HepG2 (cell line): ENCODE measurements around the gene CAMK1D. TPM values are rescaled to one million over a fixed set of nuclear protein-coding genes. Genes with fewer than 3 reads are reported as not detected.

Experiments used
- ATAC-seq: fragments of 200-7000 bp; cut with Tn5 transposase; 3 replicates; pipeline ENCODE4 v1.9.1; 2020; ENCODE audit warnings: mild to moderate bottlenecking, moderate library complexity
- BruUV-seq: library from RNA; stranded (reverse); fragments of 400-500 nt; replicated peaks from 2 replicates; lab custom pipeline; 2021; lab: Mats Ljungman, UMichigan
- CTCF ChIA-PET: fragments of 300-600 bp; formaldehyde crosslinking; extraction: SDS; loops from one replicate; lab custom pipeline; 2021; ENCODE audit warnings: low total read pairs, inconsistent platforms, low intra/inter-chr PET ratio; lab: Yijun Ruan, JAX
- POLR2A ChIA-PET: fragments of 350-600 bp; sonication (Branson Sonifier 250); formaldehyde crosslinking; loops from one replicate; lab custom pipeline; 2020; ENCODE audit warnings: antibody characterized with exemption, inconsistent platforms; lab: Yijun Ruan, JAX
- DNase-seq: peaks from one replicate; pipeline ENCODE4 v3.0.0-alpha.2; 2015; ENCODE audit warnings: low spot score
- FAIRE-seq: peaks from 3 replicates; lab custom pipeline; 2011; peaks lifted over from hg19 to GRCh38; lab: Jason Lieb, UNC
- H2AFZ ChIP-seq: one replicate; pipeline ENCODE4 v1.6.1; 2011; ENCODE audit warnings: low read length, inconsistent platforms
- H3K27ac ChIP-seq: fragments of 300-600 bp; 3 replicates; pipeline ENCODE4 v1.8.0; 2011; ENCODE audit warnings: mixed run types, mild to moderate bottlenecking, mixed read lengths, low read length, inconsistent platforms; ENCODE audit not compliant: insufficient read depth; ENCODE audit errors: extremely low read length
- H3K27me3 ChIP-seq, 2 experiments: fragments of 200-600 bp in 1 of 2; 2 replicates in 1 of 2; 3 replicates in 1 of 2; pipeline versions ENCODE4 v1.6.0 to v1.8.0; 2011; ENCODE audit warnings: low read length in 2 of 2, mild to moderate bottlenecking in 2 of 2, moderate library complexity in 2 of 2, inconsistent platforms in 1 of 2; ENCODE audit not compliant: insufficient read depth in 2 of 2, control insufficient read depth in 1 of 2
- H3K36me3 ChIP-seq, 2 experiments: fragments of 200-600 bp in 1 of 2; replicated peaks in 1 of 2; 2 replicates in 1 of 2; 3 replicates in 1 of 2; pipeline versions ENCODE4 v1.5.1 to v1.8.0; 2011; ENCODE audit warnings: low read length in 2 of 2, inconsistent platforms in 1 of 2; ENCODE audit not compliant: insufficient read depth in 2 of 2, control insufficient read depth in 1 of 2
- H3K4me1 ChIP-seq: 2 replicates; pipeline ENCODE4 v1.5.1; 2012; ENCODE audit warnings: low read length, inconsistent platforms; ENCODE audit not compliant: insufficient read depth
- H3K4me2 ChIP-seq: 2 replicates; pipeline ENCODE4 v1.6.0; 2011; ENCODE audit warnings: low read depth, low read length, inconsistent platforms
- H3K4me3 ChIP-seq, 3 experiments: fragments of 200-600 bp in 1 of 3; sonication (generic), shearing (Covaris generic) in 1 of 3; replicated peaks in 1 of 3; 2 replicates each; pipeline ENCODE4 v1.5.1; 2011 to 2016; ENCODE audit warnings: low read length in 3 of 3, inconsistent platforms in 2 of 3, low read depth in 2 of 3, mild to moderate bottlenecking in 2 of 3, control low read depth in 1 of 3, mixed read lengths in 1 of 3; ENCODE audit not compliant: insufficient read depth in 1 of 3
- H3K79me2 ChIP-seq: one replicate; pipeline ENCODE4 v1.6.1; 2011; ENCODE audit warnings: low read length, inconsistent platforms; ENCODE audit not compliant: insufficient read depth
- H3K9ac ChIP-seq: 2 replicates; pipeline ENCODE4 v1.6.0; 2011; ENCODE audit warnings: mild to moderate bottlenecking, low read depth, low read length, inconsistent platforms; ENCODE audit not compliant: insufficient read depth
- H3K9me3 ChIP-seq: 2 replicates; pipeline ENCODE4 v1.5.1; 2012; ENCODE audit warnings: mild to moderate bottlenecking, low read length
- H4K20me1 ChIP-seq: 2 replicates; pipeline ENCODE4 v1.6.0; 2011; ENCODE audit warnings: inconsistent platforms, mild to moderate bottlenecking, low read length, moderate library complexity; ENCODE audit not compliant: insufficient read depth
- FOSL1 ChIP-seq: sonication (generic); formaldehyde crosslinking; IDR thresholded peaks from 2 replicates; pipeline ENCODE4 v1.9.0; 2021; ENCODE audit warnings: missing genetic modification reagents, borderline replicate concordance
- GABPB1 ChIP-seq: IDR thresholded peaks from 2 replicates; pipeline ENCODE4 v1.6.1; 2016; ENCODE audit warnings: mild to moderate bottlenecking, missing genetic modification reagents, moderate library complexity, missing compliant biosample characterization
- MLX ChIP-seq: IDR thresholded peaks from 2 replicates; pipeline ENCODE4 v1.6.1; 2016
- ZFP36L2 ChIP-seq: sonication (generic); formaldehyde crosslinking; IDR thresholded peaks from 2 replicates; pipeline ENCODE4 v1.4.0; 2020; ENCODE audit warnings: missing genetic modification reagents
- WGBS: methylation state at CpG from one replicate; pipeline ENCODE4 v1.1.6; 2017; ENCODE audit warnings: low lambda C conversion rate; 5-methylcytosine and 5-hydroxymethylcytosine counted together
- in situ Hi-C: cut with HindIII; loops from 2 replicates; pipeline ENCODE4 v1.10.0; 2017; ENCODE audit warnings: low pct_unique_long_range_greater_than_20kb; ENCODE audit not compliant: extremely low pct_ligation_motif_present
- intact Hi-C: fragments of 100-400 bp; cut with micrococcal nuclease; formaldehyde crosslinking; loops from one replicate; pipeline ENCODE4 v1.10.0; 2022; ENCODE audit not compliant: unreplicated experiment
- polyA plus RNA-seq, 8 experiments: library from polyadenylated mRNA; depleted of rRNA in 3 of 8; stranded (reverse) in 7 of 8; unstranded in 1 of 8; fragments of >200 nt; fragmentation: Illumina TruSeq in 4 of 8; extraction: Trizol in 4 of 8; gene quantifications; 2 replicates each; pipeline versions ENCODE4 v1.2.1 to v1.2.3, GENCODE V29; 2011 to 2016; ENCODE audit warnings: low read depth in 4 of 8, missing spikeins in 1 of 8, mixed read lengths in 1 of 8; ENCODE audit not compliant: insufficient read depth in 1 of 8
- total RNA-seq, 5 experiments: library from RNA; depleted of rRNA; stranded (reverse); fragments of >200 nt; fragmentation: Illumina TruSeq; extraction: Trizol; gene quantifications; 2 replicates each; pipeline ENCODE4 v1.2.3, GENCODE V29; 2016; ENCODE audit warnings: low read depth in 1 of 5
- TF ChIP-seq, protein P1 (sequence below): sonication (generic); formaldehyde crosslinking; IDR thresholded peaks from 2 replicates; pipeline ENCODE4 v1.5.0; 2020; ENCODE audit warnings: mild to moderate bottlenecking, missing genetic modification reagents, borderline replicate concordance
- TF ChIP-seq, protein P2 (sequence below): sonication (generic); formaldehyde crosslinking; IDR thresholded peaks from 2 replicates; pipeline ENCODE4 v1.5.1; 2020; ENCODE audit warnings: missing genetic modification reagents, mild to moderate bottlenecking, borderline replicate concordance

The CAMK1D gene
- total and polyA plus RNA-seq, 2 of the 13 experiments (the other 11 are each of a cell fraction or from before 2014, with no cell fraction given), result under 0.01 TPM; not detected in 1

- no peaks in the 10 kb centered on the region for H3K79me2 ChIP-seq
- no peak overlapping the region for H3K4me2 ChIP-seq
- H3K27ac ChIP-seq, result no peak overlapping the region
- in situ Hi-C loops (loop anchor here (10.0 kb wide), 1 partner anchor 385 kb away; no protein-coding TSS in a partner anchor), intact Hi-C loops (no loop called here)
- POLR2A ChIA-PET, result no interaction called here
- DNase-seq (no peak), ATAC-seq (no peak), FAIRE-seq (no peak)
- H3K36me3 ChIP-seq, result no peaks in the 10 kb centered on the region
- WGBS, result 18% methylated on average over 7 of the region's 8 CpGs
- H3K27me3 ChIP-seq, result peaks cover 0 to 8% of the 10 kb centered on the region in 2 experiments; a peak in 2 of 5 replicates
- BruUV-seq, result no TSS peak
- no peaks in the 10 kb centered on the region for H4K20me1 ChIP-seq
- no peak overlapping the region for H2AFZ ChIP-seq
- TF ChIP-seq GABPB1 (CRISPR knock-in tag) (no peak), MLX (CRISPR knock-in tag) (no peak), ZFP36L2 (CRISPR knock-in tag) (no peak), FOSL1 (CRISPR knock-in tag) (no peak)
- TF ChIP-seq, protein P1, sequence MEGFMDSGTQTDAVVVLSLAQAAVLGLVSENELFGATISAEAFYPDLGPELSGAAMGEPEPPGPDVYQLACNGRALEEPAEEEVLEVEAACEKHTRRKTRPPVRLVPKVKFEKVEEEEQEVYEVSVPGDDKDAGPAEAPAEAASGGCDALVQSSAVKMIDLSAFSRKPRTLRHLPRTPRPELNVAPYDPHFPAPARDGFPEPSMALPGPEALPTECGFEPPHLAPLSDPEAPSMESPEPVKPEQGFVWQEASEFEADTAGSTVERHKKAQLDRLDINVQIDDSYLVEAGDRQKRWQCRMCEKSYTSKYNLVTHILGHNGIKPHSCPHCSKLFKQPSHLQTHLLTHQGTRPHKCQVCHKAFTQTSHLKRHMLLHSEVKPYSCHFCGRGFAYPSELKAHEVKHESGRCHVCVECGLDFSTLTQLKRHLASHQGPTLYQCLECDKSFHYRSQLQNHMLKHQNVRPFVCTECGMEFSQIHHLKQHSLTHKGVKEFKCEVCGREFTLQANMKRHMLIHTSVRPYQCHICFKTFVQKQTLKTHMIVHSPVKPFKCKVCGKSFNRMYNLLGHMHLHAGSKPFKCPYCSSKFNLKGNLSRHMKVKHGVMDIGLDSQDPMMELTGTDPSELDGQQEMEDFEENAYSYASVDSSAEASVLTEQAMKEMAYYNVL, result no peak
- TF ChIP-seq, protein P2, sequence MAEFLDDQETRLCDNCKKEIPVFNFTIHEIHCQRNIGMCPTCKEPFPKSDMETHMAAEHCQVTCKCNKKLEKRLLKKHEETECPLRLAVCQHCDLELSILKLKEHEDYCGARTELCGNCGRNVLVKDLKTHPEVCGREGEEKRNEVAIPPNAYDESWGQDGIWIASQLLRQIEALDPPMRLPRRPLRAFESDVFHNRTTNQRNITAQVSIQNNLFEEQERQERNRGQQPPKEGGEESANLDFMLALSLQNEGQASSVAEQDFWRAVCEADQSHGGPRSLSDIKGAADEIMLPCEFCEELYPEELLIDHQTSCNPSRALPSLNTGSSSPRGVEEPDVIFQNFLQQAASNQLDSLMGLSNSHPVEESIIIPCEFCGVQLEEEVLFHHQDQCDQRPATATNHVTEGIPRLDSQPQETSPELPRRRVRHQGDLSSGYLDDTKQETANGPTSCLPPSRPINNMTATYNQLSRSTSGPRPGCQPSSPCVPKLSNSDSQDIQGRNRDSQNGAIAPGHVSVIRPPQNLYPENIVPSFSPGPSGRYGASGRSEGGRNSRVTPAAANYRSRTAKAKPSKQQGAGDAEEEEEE (CRISPR knock-in tag), result no peak
- CTCF ChIA-PET, result no interaction called here
- H3K9me3 ChIP-seq, result no peaks in the 10 kb centered on the region
- H3K9ac ChIP-seq, result no peak overlapping the region
- no peak overlapping the region for H3K4me3 ChIP-seq
- H3K4me1 ChIP-seq, result no peaks in the 10 kb centered on the region
These were observed 300.8 kb downstream of the CAMK1D start for GRCh38 chr10:12650122-12650521.
